ENCODE measurements around the gene LMCD1. TPM values are rescaled to one million over a fixed set of nuclear protein-coding genes. Genes with fewer than 3 reads are reported as not detected.

The LMCD1 gene
- total and polyA plus RNA-seq, 2 of the 8 experiments (the other 6 are each of a cell fraction or from before 2014, with no cell fraction given) = 12.3 to 26.5 TPM

- TF ChIP-seq E2F6 (IDR thresholded peaks at IDR 0.05) (no peak), USF2 (IDR thresholded peaks at IDR 0.05; ENCODE audit: low read length) (no peak), KDM1A (IDR thresholded peaks at IDR 0.05; ENCODE audit: borderline replicate concordance, low read length) (no peak), MAX (IDR thresholded peaks at IDR 0.05) (no peak)
- TF ChIP-seq, protein P1, sequence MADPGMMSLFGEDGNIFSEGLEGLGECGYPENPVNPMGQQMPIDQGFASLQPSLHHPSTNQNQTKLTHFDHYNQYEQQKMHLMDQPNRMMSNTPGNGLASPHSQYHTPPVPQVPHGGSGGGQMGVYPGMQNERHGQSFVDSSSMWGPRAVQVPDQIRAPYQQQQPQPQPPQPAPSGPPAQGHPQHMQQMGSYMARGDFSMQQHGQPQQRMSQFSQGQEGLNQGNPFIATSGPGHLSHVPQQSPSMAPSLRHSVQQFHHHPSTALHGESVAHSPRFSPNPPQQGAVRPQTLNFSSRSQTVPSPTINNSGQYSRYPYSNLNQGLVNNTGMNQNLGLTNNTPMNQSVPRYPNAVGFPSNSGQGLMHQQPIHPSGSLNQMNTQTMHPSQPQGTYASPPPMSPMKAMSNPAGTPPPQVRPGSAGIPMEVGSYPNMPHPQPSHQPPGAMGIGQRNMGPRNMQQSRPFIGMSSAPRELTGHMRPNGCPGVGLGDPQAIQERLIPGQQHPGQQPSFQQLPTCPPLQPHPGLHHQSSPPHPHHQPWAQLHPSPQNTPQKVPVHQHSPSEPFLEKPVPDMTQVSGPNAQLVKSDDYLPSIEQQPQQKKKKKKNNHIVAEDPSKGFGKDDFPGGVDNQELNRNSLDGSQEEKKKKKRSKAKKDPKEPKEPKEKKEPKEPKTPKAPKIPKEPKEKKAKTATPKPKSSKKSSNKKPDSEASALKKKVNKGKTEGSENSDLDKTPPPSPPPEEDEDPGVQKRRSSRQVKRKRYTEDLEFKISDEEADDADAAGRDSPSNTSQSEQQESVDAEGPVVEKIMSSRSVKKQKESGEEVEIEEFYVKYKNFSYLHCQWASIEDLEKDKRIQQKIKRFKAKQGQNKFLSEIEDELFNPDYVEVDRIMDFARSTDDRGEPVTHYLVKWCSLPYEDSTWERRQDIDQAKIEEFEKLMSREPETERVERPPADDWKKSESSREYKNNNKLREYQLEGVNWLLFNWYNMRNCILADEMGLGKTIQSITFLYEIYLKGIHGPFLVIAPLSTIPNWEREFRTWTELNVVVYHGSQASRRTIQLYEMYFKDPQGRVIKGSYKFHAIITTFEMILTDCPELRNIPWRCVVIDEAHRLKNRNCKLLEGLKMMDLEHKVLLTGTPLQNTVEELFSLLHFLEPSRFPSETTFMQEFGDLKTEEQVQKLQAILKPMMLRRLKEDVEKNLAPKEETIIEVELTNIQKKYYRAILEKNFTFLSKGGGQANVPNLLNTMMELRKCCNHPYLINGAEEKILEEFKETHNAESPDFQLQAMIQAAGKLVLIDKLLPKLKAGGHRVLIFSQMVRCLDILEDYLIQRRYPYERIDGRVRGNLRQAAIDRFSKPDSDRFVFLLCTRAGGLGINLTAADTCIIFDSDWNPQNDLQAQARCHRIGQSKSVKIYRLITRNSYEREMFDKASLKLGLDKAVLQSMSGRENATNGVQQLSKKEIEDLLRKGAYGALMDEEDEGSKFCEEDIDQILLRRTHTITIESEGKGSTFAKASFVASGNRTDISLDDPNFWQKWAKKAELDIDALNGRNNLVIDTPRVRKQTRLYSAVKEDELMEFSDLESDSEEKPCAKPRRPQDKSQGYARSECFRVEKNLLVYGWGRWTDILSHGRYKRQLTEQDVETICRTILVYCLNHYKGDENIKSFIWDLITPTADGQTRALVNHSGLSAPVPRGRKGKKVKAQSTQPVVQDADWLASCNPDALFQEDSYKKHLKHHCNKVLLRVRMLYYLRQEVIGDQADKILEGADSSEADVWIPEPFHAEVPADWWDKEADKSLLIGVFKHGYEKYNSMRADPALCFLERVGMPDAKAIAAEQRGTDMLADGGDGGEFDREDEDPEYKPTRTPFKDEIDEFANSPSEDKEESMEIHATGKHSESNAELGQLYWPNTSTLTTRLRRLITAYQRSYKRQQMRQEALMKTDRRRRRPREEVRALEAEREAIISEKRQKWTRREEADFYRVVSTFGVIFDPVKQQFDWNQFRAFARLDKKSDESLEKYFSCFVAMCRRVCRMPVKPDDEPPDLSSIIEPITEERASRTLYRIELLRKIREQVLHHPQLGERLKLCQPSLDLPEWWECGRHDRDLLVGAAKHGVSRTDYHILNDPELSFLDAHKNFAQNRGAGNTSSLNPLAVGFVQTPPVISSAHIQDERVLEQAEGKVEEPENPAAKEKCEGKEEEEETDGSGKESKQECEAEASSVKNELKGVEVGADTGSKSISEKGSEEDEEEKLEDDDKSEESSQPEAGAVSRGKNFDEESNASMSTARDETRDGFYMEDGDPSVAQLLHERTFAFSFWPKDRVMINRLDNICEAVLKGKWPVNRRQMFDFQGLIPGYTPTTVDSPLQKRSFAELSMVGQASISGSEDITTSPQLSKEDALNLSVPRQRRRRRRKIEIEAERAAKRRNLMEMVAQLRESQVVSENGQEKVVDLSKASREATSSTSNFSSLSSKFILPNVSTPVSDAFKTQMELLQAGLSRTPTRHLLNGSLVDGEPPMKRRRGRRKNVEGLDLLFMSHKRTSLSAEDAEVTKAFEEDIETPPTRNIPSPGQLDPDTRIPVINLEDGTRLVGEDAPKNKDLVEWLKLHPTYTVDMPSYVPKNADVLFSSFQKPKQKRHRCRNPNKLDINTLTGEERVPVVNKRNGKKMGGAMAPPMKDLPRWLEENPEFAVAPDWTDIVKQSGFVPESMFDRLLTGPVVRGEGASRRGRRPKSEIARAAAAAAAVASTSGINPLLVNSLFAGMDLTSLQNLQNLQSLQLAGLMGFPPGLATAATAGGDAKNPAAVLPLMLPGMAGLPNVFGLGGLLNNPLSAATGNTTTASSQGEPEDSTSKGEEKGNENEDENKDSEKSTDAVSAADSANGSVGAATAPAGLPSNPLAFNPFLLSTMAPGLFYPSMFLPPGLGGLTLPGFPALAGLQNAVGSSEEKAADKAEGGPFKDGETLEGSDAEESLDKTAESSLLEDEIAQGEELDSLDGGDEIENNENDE (IDR thresholded peaks at IDR 0.05; ENCODE audit: insufficient replicate concordance, low read length) = no peak
Observed at GRCh38 chr3:8517487-8517886, 15.9 kb downstream of the LMCD1 start (continued).

Data from H1 (cell line).